Vagina (tissue), 2 donors: ENCODE measurements around the gene POLA1.

Source experiments
- CTCF ChIP-seq, 3 experiments: fragments of 450-650 bp in 2 of 3; fragments of 200-600 bp in 1 of 3; sonication (generic) in 1 of 3; IDR thresholded peaks; one replicate each; pipeline ENCODE4 v1.5.1; 2017 to 2019; ENCODE audit warnings: antibody characterized with exemption in 3 of 3, mild to moderate bottlenecking in 2 of 3, moderate library complexity in 2 of 3
- POLR2A ChIP-seq, 2 donors: fragments of 450-650 bp; IDR thresholded peaks; one replicate each; pipeline ENCODE4 v1.6.1; 2017; ENCODE audit warnings: antibody characterized with exemption in 2 of 2, mild to moderate bottlenecking in 2 of 2, moderate library complexity in 2 of 2
- POLR2AphosphoS5 ChIP-seq, 2 donors: sonication (generic); formaldehyde crosslinking; IDR thresholded peaks; one replicate each; pipeline ENCODE4 v1.9.0; 2017; ENCODE audit warnings: antibody characterized with exemption in 2 of 2, mild to moderate bottlenecking in 2 of 2, low read depth in 1 of 2; ENCODE audit not compliant: insufficient read depth in 1 of 2

GRCh38 chrX:24886916-24887315, 193.2 kb downstream of the POLA1 start:
- TF ChIP-seq CTCF (IDR thresholded peaks at IDR 0.05), result no peak
- no peak for TF ChIP-seq POLR2A (IDR thresholded peaks at IDR 0.05)
- no peak for TF ChIP-seq POLR2AphosphoS5 (IDR thresholded peaks at IDR 0.05; ENCODE audit: insufficient read depth in 1 of 2, low read depth in 1 of 2)
